GM18861 (cell line): ENCODE measurements around the gene RPL10A.
"Not testable (repeated sequence)": the region's sequence is repeated elsewhere in the genome, so short reads cannot be mapped to it uniquely, and the experiment has no call there.

Experiments used
- ATAC-seq: cut with Tn5 transposase; IDR thresholded peaks from one replicate; pipeline ENCODE4 v1.9.1; 2021; ENCODE audit not compliant: unreplicated experiment

Gene RPL10A

GRCh38 chr6:35508027-35508426, 39.8 kb downstream of the RPL10A start:
- no peak for ATAC-seq

GRCh38 chr6:35508542-35508941, 40.3 kb downstream of the RPL10A start:
- ATAC-seq, result no peak

- no peak for ATAC-seq
Measured at GRCh38 chr6:35510916-35511561, 42.8 kb downstream of the RPL10A start.

GRCh38 chr6:35511562-35511941, 43.4 kb downstream of the RPL10A start:
- ATAC-seq, result no peak

- no peak for ATAC-seq
Measured at GRCh38 chr6:35512006-35512405, 43.8 kb downstream of the RPL10A start.

GRCh38 chr6:35512740-35513139, 44.5 kb downstream of the RPL10A start, which contains the start of gene TULP1:
Gene TULP1, minus strand, starts transcription at chr6:35512896. Its CDS starts 38 bp downstream, at chr6:35512858.
- ATAC-seq, result no peak

GRCh38 chr6:35514587-35514986, 46.4 kb downstream of the RPL10A start:
- ATAC-seq, result no peak

GRCh38 chr6:35515939-35516338, 47.7 kb downstream of the RPL10A start:
- not testable (repeated sequence) for ATAC-seq

GRCh38 chr6:35516712-35517111, 48.5 kb downstream of the RPL10A start:
- ATAC-seq, result no peak

GRCh38 chr6:35517978-35518377, 49.8 kb downstream of the RPL10A start:
- ATAC-seq, result not testable (repeated sequence)

GRCh38 chr6:35518566-35519312, 50.5 kb downstream of the RPL10A start:
- ATAC-seq, result no peak

- no peak for ATAC-seq
Measured at GRCh38 chr6:35519313-35520015, 51.3 kb downstream of the RPL10A start.
